Astrocyte of the hippocampus (primary cell): ENCODE data around the gene NUP188.
"Not testable (repeated sequence)": the region's sequence is repeated elsewhere in the genome, so short reads cannot be mapped to it uniquely, and the experiment has no call there.

Source experiments
- DNase-seq: peaks from one replicate; pipeline ENCODE4 v3.0.0; 2011; ENCODE audit warnings: low read depth, low spot score

Gene NUP188

DNA sequence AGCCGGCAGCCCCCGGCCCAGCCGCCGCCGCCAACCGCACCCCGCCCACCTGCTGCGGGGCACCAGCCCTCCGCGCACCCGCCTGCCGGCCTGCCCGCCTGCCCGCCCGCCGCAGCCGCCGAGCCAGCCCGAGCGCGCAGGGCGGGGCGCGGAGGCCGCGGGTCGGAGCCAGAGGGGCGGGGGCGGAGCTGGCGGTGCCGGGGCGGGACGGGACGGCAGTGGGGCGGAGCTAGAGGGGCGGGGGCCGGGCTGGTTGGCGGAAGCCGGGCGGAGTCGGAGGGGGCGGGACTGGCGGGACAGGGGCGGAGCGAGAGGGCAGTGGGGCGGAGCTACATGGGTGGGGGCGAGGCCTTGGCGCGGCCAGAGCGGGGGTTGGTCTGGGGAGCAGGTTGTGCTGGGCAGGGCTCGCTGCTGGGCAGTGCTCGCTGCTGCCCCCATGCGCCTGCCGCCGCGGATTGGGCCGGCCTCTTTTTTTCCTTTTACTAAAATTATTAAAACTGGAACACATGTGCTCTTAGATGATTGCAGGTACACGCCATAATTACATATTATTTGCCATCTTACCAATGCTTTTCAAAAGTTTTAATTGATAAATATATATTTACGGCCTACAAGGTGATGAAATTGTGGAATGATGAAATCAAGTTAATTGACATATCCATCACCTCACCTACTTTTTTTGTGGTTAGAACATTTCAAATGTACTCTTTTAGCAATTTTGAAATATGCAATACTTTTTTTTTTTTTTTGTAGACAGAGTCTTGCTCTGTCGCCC lies 80.9 kb downstream of the NUP188 start, which contains the start of gene SH3GLB2:
TSS of gene SH3GLB2 (minus strand) at position 140 of the 775 bp plus-strand sequence. CDS start 177 bp downstream, outside the sequence.
- DNase-seq, result peak; percentile 98

DNA sequence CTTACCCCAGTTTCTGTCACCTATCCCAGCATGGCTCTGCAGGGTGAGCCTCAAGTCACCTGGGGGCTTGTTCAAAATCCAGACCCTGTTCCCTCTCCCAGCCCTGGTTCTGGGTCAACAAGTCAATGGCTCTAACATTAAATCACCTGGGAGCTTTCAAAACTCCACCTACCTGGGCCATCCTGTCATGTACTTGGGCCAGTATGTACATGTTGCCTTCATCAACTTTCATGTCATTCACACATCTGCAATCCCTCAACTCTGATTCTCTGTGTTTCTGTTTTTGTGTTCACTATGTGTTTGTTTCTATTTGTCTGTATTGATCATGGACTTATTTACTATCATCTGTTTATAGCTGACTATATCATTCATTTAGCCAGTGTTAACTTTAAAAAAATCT lies 82.7 kb downstream of the NUP188 start:
- DNase-seq, result no peak

DNA sequence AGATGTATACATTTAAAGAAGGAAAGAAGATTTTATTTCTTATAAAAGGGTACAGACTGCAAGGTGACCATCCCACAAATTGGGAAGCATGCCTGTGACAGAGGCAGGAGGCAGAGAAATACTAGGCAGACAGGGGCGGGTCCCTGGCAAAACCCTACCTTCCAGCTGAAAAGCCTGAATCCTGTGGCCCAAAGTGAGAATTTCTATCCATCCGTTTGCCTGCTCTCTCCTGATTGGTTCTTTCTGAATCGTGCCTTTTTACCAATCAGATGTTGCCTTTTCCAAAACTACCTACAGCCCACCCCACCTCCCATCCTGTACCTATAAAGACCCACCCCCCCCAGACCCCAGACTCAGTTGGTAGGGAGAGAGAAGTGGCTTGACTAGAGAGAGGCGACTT lies 84.0 kb downstream of the NUP188 start:
- no peak for DNase-seq

DNA sequence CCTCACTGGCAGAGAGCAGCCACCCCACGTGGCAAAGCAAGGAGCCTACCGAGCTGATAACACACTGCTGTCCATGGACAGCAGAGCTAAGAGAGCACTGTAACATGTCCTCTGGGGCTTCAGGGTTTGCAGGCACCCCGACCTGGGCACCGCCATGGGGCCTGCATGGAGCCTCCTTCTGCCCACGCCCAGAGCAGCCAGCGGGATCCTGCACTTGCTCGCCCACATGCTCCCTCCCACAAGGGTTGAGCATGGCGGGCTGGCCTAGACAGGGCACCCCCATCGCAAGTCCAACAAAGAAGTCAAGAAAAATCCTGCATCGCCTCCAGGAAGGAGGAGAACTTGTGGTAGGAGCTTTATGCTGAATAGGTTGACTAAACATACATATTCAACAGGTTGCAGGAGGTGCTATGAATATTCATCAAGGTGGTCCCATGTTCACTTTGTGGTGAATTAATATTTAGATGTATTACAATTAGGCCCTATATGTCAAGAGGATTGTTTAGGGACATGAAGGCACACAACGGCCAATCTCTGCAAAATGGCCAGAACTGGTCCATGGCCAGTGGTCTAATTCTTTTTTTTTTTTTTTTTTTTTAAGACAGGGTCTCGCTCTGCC lies 85.2 kb downstream of the NUP188 start:
- no peak for DNase-seq

DNA sequence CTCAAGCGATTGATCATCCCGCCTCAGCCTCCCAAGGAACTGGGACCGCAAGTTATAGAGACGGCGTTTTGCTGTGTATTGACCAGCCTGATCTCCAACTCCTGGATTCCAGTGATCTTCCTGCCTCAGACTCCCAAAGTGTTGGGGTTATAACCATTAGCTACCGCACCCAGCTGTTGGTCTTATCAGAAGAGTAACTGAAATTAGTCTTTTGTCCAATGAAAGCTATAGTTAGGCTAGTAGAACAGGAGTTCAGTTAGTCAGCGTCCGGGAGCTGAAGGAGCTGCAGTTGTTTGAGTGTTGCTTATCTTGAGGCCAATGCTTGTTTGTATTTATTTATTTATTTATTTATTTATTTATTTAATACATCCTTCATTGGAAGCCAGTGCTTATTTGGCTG lies 85.7 kb downstream of the NUP188 start:
- no peak for DNase-seq

DNA sequence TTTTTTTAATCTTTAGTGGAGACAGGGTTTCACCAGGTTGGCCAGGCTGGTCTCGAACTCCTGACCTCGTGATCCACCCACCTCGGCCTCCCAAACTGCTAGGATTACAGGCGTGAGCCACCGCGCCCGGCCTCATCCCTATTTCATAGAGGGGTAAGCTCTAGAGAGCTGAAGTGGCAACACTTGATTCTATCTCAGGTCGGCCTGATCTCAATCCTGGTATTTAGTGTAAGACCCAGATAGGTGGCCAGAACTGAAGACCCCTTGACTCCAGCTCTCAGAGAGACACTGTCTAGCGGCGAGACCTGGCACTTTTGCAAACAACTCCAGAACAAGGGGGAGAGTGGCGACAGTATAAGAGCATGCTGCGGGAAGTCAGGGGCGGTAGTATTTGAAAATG lies 88.3 kb downstream of the NUP188 start:
- not testable (repeated sequence) for DNase-seq

DNA sequence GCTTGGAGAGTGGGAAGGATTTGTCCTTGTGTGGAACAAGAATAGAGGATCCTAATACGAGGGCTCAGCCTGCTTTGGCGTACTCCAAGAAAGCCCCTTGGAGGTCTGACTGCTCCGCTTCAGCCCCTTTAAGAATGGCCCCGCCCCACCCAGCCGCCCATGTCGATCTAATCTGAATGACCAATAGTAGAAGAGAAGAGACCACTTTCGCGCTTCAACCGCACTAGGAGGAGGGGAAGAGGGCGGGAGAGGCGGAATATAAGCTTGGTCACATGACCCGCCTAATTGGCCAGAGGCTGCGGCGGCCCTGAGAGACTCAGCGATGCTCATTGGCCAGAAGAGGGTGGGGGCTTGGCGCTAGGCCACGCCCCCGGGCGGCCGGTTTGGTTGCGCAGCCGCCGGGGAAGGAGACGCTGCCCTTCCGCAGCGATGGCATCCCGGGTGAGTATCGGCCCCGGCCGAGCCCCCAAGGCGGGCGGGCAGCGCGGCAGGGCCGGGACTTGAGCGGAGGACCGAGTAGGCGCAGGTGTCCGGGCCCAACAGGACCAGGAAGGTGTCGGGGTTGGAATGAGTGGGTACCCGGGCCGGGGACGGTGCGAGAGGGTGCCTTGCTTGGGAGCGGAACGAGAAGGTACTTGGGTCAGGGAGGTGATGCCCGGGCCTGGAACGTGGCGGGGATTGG lies 88.9 kb downstream of the NUP188 start, which contains the start of gene MIGA2:
TSS of gene MIGA2 (plus strand) at position 386 of the 682 bp plus-strand sequence. CDS start 3,969 bp downstream, outside the sequence.
- DNase-seq, result peak; percentile 100

DNA sequence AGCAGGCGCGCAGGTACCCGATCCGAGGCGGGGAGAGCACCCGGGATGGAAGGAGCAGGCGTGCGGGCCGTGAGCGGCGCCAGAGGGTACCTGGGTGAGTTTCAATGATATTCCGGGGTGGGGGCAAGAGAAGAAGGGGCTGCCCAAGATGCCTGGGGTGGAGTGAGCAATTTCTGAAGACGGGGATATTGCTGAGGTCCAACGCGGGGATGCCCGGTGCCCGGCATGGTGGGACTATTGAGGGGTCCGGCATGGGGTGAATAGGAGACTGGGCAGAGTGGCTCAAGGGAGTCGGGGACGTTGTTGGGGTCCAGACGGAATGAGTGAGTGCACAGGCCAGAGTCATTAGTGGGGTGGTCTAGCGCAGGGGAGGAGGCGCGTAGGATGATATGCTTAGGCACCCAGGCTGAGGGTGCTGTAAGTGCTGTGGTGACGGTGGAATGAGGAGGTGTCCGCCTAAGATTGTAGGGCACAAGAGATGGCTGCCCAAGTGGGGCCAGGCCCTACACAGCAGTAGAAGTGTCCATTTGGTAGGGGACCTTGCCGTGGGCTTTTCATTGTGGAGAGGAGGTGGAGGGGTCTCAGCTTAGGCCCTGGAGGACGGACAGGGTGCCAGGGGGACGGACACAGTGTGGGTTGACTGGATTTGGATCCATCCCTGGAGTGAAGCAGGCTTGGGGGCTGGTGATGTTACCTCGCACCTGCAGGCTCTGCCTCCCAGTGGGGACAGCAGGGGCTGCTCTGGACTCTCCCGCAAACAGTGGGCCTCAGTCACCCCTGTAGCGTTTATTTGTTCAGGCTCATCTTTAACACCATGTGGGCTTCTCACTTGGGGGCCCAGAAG lies 89.6 kb downstream of the NUP188 start:
- no peak for DNase-seq

DNA sequence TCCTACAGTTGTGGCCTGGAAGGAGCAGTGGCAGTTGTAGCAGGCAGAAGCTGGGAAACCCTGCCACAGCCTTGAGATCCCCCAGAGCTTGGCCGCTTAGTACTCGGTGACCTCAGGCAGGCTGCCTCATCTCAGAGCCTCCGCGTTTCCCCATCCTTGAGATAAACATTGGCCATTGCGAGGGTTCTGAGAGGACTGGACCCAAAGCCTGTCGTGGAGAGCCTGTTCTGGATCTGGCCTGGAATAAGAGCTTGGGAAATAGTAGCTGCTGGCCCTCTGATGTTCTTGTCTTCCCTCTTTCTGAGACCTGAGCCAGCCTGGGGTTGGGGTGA lies 90.2 kb downstream of the NUP188 start:
- no peak for DNase-seq

DNA sequence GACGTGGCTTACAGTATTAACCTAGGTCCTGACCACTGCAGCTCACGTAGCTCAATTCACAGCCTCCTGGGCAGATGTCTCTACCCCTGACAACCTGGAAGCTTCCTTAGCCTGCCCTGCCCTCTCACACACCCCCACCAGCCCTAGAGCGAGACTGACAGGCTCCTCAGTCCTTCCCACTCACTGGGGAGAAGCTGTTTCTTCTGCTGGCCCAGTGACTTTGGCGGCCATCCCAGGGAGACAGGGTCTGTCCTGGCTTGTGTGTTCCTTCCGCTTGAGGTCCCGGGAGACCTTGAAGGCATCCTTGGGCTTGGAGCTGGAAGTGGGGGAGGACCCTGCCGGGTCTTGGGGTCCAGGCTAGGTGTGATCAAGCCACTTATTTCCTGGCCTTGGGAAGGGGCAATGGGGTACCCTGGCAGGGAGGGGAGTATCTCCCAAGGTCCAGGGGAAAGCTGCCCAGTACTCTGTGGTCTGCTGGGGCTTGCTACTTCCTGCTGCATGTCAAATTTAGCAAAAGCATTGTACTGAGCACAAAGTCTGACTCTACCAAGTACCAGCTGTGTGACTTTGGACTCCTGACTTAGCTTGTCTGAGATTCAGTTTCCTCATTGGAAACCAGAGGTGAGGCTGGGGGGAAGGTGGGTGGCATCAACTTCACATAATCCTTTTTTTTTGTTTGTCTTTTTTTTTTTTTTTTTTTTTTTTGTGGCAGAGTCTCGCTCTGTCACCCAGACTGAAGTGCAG lies 90.8 kb downstream of the NUP188 start:
- DNase-seq, result no peak

DNA sequence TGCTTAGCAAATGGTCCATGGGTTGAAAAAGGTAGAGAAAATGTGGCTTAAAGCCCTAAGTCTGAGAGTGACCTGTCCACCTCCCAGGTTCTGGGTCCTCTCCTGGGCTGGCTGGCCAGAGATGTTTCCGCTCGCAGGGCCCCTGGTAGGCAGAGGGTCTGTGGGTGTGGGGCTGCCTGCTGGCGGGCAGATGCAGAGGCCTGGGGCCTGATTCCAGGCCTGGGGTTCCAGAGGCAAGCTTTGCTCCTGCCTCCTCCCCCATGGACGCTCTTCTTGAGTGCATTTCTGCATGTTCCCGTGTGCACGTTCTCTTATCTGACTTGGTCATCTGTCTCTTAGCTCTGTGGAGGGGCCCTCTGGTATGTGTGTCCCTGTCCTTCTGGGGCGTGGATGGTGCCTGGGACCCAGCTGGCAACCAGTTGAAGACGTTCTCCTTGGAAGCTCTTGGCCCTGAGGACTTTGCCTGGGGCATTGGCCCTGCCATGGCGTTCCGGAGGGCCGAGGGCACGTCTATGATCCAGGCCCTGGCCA lies 92.7 kb downstream of the NUP188 start:
- no peak for DNase-seq

DNA sequence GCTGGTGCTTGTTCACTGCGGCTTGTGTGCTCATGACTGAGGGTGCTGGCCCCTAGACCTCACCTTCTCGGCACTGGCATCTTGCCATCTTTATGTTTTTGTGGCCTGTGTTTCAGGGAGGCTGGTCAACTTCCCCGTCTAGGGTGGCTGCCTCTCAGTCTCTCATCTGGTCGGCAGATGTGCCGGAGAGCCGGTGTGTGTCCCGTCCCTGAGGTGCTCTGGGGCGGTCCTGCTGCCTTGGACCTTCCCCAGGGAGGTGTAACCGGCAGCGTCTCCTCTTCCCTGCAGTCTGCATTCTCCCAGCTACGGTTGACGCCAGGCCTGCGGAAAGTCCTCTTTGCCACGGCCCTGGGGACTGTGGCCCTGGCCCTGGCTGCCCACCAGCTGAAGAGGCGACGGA lies 94.5 kb downstream of the NUP188 start:
- DNase-seq, result no peak

DNA sequence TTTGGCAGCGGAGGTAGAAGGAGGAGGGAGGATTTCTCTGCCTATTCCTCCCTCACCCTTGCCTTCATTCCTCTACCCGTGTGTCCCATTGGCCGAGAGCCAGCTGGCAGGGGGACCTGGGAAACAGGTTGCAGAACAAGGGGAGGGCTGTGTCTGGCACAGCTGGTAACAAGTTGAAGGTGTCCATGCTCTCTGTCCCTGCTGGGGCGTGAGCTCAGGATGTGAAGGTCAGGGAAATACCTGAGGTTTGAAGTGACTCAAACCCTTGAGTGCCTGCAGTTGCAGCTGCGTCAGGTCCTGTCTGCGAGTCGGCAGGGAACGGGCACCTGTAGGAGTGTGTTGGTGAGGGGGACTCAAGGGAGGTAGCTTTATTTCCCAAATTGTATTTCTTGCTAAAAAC lies 105.1 kb downstream of the NUP188 start:
- DNase-seq, result peak; percentile 28

DNA sequence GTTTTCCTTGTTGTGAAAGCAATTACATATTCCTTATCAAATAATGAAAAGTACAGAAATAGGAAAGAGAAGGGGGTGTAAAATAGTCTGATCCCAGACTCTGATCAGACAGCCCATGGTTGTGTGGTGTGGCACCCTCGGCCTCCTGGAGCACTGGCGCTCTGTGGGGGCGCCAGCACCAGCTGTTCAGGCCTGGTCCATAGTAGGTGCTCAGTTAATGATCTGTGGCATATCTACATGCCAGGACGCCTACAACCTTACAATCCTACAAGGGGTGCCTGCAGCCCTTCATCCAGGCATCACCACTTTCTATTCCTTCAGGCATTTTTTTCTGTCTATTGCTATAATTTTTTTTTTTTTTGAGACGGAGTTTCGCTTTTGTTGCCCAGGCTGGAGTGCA lies 105.5 kb downstream of the NUP188 start:
- no peak for DNase-seq

DNA sequence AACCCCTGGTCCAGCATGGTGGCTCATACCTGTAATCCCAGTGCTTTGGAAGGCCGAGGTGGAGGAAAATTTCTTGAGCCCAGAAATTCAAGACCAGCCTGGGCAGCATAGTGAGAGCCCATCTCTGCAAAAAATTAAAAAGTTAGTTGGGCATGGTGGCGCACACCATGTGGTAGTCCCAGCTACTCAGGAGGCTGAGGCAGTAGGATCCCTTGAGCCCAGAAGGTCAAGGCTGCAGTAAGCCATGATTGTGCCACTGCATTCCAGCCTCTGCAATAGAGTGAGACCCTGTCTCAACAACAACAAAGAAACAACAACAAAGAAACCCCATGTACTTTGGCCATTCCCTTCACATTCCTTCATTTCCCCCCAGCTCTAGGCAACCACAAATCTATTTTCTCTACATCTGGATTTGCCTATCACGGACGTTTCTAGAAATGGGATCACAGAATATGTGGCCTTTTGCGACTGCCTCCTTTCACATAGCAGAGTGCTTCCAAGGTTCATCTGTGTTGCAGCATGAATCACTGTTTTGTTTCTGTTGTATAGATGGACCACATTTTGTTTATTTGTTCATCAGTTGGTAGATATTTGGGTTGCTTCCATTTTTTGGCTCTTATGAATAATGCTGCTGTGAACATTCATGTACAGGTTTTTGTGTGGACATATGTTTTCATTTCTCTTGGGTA lies 106.8 kb downstream of the NUP188 start:
- DNase-seq, result no peak
